NCI-H2171 (cell line): ENCODE data around the gene GGCT.
"Not testable (repeated sequence)": the region's sequence is repeated elsewhere in the genome, so short reads cannot be mapped to it uniquely, and the experiment has no call there.

Experiments used
- DNase-seq: peaks from one replicate; lab custom pipeline; 2025; lab: John Stamatoyannopoulos, UW

Gene GGCT

DNA sequence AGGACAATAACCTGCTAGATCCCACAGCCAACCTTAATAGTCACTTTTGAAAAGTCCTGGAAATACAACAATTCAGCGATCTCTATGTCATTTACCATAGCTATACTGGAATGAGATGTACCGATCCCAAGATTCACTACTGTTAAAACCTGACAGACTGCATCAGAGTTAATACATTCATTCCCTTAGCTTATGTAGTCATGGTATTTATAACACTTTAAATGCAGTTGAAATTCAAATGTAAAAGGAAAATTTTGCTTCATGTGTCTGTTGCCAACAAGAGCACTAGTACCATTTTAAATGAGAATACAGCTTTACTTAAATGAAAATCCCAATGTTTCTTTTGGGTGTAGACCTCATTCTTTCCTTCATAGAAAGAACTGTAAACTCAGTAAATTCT, 11.1 kb upstream of the GGCT start:
- no peak for DNase-seq

DNA sequence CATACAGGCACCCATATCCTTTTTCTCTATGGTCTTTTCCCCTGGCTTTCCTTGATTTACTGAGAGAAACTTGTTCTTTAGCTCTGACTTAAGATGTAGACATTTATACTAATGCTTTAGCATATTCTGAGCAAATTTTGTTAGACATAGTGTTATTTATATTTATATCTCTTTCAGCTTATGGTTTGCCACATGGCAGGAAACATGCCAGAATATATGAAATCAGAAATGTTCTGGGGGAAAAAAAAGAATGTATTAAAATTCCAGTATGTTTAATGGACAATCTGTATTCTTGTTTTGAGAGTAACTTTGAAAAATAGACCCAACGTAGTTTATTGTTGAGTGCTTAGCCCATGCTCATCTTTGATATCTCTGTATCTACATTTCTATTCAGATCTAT, 10.1 kb upstream of the GGCT start:
- DNase-seq = no peak

DNA sequence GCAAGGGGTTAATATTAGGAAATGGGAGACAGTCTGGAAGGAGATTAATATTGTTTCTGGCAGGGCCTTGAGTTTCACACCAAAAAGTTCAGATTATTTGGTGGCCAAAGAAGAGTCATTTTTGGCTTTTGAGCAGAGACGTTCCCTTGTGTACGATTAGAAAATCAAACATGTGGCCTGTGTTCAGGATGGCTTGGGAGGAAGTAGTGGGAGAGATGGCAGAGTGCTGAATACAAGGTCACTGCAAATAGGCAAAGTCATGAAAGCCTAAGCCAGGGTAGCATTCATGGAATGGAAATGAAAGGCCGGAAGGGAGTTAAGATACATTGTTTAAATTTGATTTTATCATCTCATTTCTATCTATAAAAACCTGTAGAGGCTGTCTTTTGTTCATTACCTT, 9.5 kb upstream of the GGCT start:
- DNase-seq = no peak

DNA sequence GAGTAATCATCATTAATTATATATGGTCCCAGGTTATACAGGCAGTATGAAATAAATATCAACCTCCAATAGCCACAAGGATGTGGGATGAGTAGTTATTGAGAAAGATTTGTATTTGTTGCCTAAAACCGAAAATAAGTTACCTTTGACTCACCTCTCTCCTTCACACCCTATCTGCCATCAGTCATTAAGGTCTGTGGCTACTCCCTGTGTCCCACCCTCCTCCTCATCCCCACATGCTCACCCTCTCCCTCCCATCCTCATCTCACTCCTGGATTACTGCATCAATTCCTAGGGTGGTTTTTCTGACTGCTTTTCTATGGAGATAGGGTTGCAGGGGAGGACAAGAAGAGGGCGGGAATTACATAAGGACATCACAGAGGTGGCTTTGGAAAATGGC, 9.1 kb upstream of the GGCT start:
- no peak for DNase-seq

DNA sequence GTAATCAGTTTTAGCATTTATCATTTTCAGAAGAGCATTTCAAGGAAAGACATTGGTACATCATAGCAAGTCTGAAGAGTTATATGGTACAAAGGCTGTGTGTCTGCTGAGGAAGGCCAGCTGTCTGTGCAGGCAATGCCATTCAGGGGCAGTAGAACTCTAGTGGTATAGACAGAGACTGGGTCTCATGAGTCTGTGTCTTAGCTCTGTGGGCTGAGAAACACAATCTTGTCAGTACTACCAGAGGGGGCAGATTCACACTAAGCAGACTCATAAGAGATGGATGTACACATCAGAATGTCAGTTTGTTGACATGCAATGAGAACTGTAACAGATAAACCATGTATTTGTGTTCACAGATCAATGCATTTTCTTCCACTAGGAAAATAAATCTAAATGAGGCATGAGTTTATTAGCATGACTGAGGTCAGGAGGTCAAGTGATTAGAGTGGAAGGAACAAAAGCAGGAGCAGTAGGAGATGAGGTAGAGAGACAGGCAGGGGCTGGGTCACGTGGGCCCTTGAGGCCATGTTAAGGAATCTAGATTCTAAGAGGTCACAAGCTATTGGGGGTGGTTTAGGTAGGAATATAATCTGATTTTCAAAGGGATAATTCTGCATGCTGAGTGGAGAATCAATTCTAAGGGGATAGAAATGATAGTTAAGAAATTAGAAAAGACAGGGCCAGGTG, 7.5 kb upstream of the GGCT start:
- DNase-seq = no peak

DNA sequence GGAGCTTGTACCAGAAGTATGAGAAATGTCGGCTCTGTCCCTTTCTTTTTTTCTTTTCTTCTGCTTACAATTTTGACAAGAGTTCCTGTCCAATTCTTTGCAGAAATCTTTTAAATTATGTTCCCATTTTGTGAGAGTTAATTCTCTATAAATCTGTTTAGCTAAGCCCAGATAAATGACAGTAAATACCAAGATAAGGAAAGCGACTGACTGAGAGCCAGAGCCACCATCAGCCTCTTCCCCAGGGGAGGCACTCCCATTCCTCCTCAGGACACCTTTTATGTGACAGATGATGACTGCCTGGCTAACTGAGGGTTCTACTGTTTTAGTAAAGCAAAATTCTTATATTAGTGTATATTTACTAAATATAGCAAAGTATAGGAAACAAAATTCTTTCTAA, 6.9 kb upstream of the GGCT start:
- DNase-seq = no peak

DNA sequence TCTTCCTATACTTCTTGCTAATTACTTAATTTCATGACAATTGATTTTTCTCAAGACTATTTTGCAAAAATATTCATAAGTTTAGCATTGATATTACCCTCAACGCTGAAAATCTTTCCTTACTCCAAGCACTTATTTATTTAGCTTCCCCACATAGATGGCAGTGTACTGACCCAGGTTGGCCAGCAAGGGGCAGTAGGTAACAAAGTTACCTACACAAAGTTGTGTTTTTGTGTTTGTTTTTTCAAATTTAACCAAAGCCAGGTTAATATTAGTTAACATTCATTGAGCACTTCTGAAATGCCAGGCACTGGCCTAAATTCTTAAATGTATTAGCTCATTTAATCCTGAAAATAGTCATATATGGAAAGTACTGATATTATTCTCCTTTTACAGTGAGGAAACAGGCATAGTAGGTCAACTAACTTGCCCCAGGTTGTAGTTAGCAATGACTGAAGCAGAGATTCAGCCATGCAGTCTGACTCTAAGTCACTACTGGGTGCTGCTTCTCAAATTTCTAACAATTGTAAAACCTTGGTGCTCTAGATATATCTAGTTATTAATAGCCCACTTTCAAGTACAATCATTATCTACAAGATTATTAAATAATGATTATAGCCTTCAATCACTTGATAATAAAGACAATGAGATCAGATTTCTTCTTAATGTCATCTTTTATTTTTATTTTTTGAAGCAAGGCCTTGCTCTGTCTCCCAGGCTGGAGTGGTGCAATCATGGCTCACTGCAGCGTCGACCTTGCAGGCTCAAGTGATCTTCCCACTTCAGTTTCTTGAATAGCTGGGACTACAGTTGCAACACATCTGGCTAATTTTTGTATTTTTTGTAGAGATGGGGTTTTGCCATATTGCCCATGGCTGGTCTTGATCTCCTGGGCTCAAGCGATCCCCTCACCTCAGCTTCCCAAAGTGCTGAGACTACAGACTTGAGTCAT, 5.8 kb upstream of the GGCT start:
- DNase-seq = peak; percentile 6

DNA sequence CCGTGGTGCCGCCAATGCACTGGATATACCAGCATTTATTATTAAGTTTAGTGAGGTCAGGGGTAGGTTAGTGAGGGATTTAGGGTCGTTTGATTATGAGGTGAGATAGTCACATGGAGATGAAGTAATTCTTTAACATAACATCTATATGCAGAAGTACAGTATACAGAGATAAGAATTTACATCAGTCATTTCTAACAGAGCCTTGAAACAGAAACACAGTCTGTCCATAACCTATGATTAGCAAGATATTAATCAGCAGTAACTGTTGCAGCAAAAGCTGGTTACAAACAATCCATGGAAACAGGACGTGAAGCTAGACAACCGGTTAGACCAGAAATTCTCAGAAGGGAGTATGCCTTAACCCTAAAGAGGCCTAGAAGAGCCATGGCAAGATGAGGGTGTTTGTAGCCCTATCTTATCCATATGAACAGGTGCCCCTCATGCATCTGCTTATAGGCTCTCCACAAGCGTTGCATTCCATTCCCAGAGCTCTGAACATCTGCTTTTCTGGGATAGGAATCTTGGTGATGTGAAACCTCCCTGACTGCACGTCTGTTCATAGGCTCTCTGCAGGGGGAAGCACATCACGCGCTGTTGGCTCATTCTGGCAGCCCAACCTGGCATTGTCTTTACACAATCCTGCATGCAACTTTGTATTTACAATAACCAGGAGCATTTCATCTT, 4.7 kb upstream of the GGCT start:
- DNase-seq = not testable (repeated sequence)

DNA sequence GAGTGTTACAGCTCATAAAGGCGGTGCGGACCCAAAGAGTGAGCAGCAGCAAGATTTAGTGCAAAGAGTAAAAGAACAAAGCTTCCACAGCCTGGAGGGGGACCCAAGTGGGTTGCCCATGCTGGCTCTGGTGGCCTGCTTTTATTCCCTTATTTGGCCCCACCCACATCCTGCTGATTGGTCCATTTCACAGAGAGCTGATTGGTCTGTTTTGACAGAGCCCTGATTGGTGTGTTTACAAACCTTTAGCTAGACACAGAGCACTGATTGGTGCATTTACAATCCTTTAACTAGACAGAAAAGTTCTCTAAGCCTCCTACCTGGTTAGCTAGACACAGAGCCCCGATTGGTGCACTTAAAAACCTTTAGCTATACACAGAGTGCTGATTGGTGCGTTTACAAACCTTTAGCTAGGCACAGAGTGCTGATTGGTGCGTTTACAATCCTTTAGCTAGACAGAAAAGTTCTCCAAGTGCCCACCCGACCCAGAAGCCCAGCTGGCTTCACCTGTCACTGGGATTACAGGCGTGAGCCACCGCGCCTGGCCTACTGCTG, 2.8 kb upstream of the GGCT start:
- not testable (repeated sequence) for DNase-seq

DNA sequence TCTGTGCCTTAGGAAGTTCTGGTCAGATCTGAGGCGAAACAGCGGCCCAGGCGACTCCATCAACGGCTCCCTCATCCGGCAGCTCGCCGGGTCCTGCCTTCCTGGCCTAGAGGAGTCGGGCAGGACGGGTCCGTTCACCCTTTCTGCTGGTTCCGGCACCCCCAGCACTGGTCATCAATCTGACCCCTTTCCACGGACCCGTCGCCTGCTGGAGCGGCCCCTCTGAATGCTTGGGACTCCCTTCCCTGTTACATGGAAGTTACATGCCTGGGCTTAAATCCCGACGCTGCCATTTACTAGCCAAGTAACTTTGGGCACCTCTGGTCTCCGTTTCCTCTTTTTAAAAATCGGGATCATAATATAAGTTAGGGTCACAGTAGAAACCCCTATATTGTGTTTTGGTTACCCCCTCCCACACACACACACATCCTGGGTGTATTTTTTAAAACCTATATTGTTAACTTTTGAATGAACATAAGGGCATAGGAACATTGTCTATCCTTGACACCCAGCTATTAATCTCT, 607 bp upstream of the GGCT start:
- peak; percentile 1 for DNase-seq

DNA sequence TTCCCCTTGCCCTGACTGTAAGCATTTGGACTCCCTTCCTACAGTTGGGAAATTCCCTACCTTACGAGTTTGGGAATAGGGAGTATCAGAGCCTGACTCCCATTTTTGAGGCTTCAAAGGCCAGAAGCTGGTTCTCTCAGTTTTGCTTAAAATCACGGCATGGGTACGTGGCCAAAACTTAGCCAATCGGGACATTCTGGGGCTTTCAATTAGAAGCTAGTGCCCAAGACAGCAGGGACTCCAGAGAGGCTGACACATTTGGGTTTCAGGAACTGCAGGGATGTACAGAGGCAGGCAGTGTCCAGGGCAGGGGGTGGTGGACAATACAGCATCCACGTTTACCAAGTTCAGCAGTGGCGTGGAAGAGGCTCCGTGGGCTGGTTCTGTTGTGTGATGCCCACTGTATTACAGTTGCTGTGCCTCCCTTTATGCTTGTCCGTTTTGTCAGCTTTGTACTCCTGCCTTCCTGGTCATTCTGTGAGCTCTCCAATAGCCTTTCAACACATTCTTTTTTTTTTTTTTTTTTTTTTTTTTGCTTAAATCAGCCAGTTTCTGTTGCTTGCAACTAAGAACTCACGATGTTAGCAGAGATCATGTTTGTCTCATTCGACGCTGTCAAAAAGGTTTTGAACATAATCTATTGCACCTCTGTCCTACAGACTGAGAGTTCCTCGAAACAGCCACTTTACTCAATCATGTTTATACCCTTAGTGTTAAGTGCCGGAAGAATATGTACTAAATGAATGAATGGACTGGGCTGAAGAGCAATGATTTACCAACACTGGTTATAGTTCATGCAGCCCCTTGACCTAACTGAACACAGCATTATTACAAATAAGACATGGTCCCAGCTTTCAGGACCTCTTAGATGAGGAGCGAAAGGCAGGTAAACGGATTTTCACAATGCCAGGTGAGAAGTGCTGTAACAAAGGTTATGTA, 1.1 kb downstream of the GGCT start:
- DNase-seq = no peak

DNA sequence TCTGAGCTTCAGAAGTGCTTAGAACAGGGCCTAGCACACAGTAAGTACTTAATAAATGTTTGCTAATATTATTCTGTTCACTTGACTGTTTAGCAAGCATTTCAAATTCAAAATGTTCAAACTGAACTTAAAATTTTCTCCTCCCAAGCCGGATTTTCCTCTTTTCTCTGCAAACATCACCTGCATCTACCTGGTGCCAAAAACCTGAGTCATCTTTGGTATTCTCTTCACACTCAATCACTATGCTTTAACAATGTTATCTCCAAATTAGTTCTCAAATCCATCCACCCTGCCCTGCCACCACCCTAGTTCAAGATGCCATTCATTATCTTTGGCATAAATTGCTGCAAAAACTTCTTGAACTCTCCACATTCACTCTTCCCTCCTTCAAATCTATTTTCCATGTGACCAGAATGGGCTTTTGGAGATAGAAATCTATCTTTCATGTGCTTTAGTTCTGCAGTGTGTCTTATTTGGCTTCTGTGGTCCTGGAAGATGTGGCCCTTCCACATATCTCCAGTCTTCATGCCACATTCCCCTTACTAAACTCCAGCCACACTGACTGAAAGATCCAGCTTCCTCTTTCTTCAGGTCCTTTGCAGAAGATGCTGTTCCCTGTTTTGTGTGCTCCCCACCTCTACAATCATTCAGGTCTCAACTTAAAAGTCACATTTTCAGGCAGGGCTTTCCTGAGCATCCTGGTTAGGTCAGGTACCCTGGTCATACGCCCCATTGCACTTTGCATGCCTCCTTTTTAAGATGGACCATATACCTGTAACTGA, 2.0 kb downstream of the GGCT start:
- no peak for DNase-seq

DNA sequence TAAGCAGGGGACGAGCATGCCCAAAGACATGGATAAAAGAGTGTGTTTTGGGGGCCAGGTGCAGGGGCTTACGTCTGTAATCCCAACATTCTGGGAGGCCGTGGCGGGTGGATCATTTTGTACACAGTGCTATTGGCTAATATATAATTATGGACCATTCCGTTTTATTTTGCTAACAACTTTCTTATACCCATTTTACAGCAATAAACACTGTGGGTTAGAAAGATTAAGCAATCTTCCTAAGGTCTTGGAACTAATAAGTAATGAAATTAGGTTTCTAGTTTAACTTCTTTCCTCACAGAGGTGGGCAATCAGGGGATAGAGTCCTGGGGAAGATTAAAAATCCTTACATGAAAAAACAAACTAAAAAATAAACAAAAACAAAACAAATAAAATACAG, 3.4 kb downstream of the GGCT start:
- no peak for DNase-seq

DNA sequence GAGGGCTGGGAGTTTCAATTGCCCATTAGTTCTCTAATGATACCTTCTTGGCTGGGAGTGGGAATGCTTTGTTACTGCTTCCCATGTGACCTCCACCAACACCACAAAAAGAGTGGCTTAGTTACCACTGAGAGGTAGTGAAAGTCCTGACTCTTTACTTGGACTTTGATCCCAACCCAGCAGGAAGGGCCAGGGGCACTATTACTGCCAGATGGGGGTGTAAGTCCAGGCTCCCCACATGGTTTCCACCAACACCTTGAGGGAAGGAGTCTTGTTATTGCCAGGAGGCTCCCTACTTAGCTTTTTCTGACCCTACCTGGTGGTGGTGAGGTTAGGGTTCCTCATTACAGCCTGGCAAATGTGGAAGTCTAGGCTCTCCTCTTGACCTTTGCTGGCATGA, 11.4 kb downstream of the GGCT start:
- DNase-seq = no peak

DNA sequence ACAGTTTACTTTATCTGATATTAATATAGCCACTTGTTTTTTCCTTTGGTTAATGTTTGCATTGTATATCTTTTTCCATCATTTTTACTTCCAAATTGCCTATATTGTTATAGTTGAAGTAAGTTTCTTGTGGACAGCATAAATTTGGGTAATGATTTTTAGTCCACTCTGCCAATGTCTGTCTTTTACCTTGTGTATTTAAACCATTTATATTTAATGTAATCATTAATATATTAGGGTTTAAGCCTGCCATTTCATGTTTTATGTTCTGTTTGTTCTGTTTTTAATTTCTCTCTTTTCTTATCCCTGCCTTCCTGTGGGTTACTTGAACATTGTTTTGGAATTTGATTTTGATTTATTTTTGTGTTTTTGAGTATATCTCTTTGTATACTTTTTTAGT, 13.2 kb downstream of the GGCT start:
- no peak for DNase-seq

DNA sequence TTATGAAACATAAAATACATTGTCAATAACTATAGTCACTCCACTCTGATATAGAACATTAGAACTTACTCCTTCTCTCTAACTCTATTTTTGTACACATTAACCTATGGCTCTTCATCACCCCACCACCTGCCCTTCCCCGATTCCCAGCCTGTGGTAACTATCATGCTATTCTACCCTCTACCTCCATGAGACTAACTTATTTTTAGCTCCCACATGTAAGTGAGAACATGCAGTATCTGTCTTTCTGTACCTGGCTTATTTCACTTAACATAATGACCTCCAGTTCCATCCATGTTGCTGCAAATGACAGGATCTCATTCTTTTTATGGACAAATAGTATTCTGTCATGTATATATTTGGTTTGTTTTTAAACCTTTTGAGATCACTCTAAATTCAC, 17.3 kb downstream of the GGCT start:
- no peak for DNase-seq

DNA sequence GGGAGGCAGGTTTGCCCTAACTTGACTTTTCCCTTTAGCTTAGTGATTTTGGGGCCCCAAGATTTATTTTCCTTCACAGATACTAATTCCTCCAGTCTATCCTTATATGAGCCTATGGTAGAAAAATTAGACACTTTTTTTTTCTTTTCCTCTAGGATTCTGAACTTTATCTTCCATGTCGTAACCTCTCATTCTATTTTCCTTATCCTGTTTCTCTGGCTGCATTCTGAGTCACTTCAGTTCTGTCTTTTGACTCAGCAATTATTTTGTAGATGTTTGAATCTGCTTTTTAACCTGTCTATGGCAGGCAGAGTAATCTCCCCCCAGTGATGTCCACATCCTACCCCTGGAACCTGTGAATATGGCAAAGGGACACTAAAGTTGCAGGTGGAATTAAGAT, 19.0 kb downstream of the GGCT start:
- no peak for DNase-seq

DNA sequence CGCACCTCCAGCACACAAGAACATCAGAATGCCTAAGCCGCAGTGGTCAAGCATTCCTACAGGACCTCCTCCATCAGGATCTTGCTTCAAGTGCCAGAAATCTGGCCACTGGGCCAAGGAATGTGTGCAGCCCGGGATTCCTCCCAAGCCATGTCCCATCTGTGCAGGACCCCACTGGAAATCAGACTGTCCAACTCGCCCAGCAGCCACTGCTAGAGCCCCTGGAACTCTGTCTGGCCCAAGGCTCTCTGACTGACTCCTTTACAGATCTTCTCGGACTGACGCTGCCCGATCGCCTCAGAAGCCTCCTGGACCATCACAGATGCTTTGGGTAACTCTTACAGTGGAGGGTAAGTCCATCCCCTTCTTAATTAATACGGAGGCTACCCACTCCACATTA, 23.2 kb downstream of the GGCT start:
- not testable (repeated sequence) for DNase-seq

DNA sequence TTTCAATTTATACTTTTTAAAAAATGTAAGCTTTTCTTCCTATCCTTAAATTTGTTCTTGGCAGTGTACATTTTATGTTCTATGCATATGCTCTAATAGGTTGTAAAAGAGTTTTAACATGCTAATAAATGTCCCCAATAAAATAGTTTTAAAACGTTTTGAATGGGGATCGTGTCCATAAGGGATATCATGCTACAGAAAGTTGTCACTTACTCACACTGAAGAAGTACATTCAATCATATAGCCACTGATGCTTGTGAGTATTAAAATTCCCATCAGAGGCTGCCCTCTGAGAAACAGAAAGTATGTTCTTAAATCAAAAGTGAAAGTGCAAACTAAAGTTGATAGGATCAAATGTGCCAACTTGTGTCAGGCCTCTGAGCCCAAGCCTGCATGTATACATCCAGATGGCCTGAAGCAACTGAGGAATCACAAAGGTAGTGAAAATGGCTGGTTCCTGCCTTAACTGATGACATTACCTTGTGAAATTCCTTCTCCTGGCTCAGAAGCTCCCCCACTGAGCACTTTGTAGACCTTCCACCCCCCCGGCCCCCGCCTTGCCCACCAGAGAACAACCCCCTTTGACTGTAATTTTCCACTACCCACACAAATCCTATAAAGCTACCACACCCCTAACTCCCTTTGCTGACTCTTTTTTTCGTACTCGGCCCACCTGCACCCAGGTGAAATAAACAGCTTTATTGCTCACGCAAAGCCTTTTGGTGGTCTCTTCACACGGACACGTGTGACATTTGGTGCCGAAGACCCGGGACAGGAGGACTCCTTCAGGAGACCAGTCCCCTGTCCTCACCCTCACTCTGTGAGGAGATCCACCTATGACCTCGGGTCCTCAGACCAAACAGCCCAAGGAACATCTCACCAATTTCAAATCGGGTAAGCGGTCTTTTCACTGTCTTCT, 25.2 kb downstream of the GGCT start:
- DNase-seq = no peak
